B cell (primary cell): Measurements from ENCODE around the gene ASH1L. TPM values are rescaled to one million over a fixed set of nuclear protein-coding genes. Genes with fewer than 3 reads are reported as not detected.

Experiments
- ATAC-seq: fragments of 200-7000 bp; cut with Tn5 transposase; one replicate; pipeline ENCODE4 v1.10.0; 2021; ENCODE audit warnings: low read depth, mild to moderate bottlenecking, moderate number of reproducible peaks, moderate library complexity
- CTCF ChIA-PET: fragments of 350-600 bp; sonication (Branson Sonifier 250); formaldehyde crosslinking; loops from one replicate; lab custom pipeline; 2021; ENCODE audit warnings: antibody characterized with exemption, inconsistent platforms; lab: Charles Lee
- POLR2A ChIA-PET: fragments of 350-600 bp; sonication (Branson Sonifier 250); formaldehyde crosslinking; loops from one replicate; lab custom pipeline; 2021; ENCODE audit warnings: antibody characterized with exemption; lab: Charles Lee
- DNase-seq: peaks from one replicate; pipeline ENCODE4 v3.0.0; 2013
- H2AFZ ChIP-seq: 2 replicates; pipeline ENCODE4 v1.6.1; 2012; ENCODE audit warnings: mild to moderate bottlenecking, low read depth, low read length; ENCODE audit not compliant: insufficient read depth, poor library complexity, severe bottlenecking
- H3K27ac ChIP-seq, 2 donors: 1 replicate in 1 of 2; 2 replicates in 1 of 2; pipeline ENCODE4 v1.5.1; 2012 to 2013; ENCODE audit warnings: low read length in 2 of 2, mild to moderate bottlenecking in 2 of 2, moderate library complexity in 1 of 2
- H3K27me3 ChIP-seq, 4 experiments: fragments of 200-600 bp in 1 of 4; sonication (generic) in 1 of 4; replicated peaks in 1 of 4; 1 replicate in 2 of 4; 2 replicates in 2 of 4; pipeline versions ENCODE4 v1.6.1 to v1.7.0; 2013 to 2016; ENCODE audit warnings: low read length in 3 of 4, mild to moderate bottlenecking in 2 of 4, mixed read lengths in 1 of 4, moderate library complexity in 1 of 4; ENCODE audit not compliant: insufficient read depth in 4 of 4, control insufficient read depth in 3 of 4; ENCODE audit errors: control extremely low read depth in 1 of 4
- H3K36me3 ChIP-seq, 2 experiments: replicated peaks in 1 of 2; 1 replicate in 1 of 2; 2 replicates in 1 of 2; pipeline versions ENCODE4 v1.6.1 to v1.7.1; 2013; ENCODE audit warnings: low read length in 1 of 2; ENCODE audit not compliant: insufficient read depth in 2 of 2, control insufficient read depth in 1 of 2; ENCODE audit errors: control extremely low read depth in 1 of 2, extremely low read depth in 1 of 2
- H3K4me1 ChIP-seq, 2 donors: fragments of 200-600 bp in 1 of 2; sonication (generic) in 1 of 2; 1 replicate in 1 of 2; 2 replicates in 1 of 2; pipeline versions ENCODE4 v1.5.1 to v1.6.1; 2013 to 2017; ENCODE audit warnings: low read length in 2 of 2; ENCODE audit not compliant: control insufficient read depth in 2 of 2, insufficient read depth in 2 of 2
- H3K4me2 ChIP-seq: replicated peaks from 2 replicates; pipeline ENCODE3; 2012; ENCODE audit warnings: mild to moderate bottlenecking, low read depth, low read length; ENCODE audit not compliant: poor library complexity, severe bottlenecking
- H3K4me3 ChIP-seq, 5 experiments: fragments of 200-600 bp in 1 of 5; sonication (generic) in 1 of 5; 1 replicate in 3 of 5; 2 replicates in 2 of 5; pipeline versions ENCODE4 v1.5.1 to v1.7.0; 2011 to 2016; ENCODE audit warnings: low read length in 4 of 5, mild to moderate bottlenecking in 4 of 5, low read depth in 2 of 5, control low read depth in 1 of 5, moderate library complexity in 1 of 5; ENCODE audit not compliant: insufficient read depth in 1 of 5; ENCODE audit errors: control extremely low read depth in 1 of 5, extremely low read depth in 1 of 5
- H3K79me2 ChIP-seq: fragments of 200-600 bp; sonication (generic); one replicate; pipeline ENCODE4 v1.6.0; 2016; ENCODE audit warnings: low read length; ENCODE audit not compliant: control insufficient read depth, insufficient read depth
- H3K9ac ChIP-seq: fragments of 200-600 bp; sonication (generic); 2 replicates; pipeline ENCODE4 v1.6.1; 2017; ENCODE audit warnings: mild to moderate bottlenecking, low read length, moderate library complexity
- H3K9me3 ChIP-seq, 3 donors: one replicate each; pipeline versions ENCODE4 v1.6.1 to v1.7.1; 2013; ENCODE audit warnings: low read length in 2 of 3; ENCODE audit not compliant: control insufficient read depth in 2 of 3, insufficient read depth in 1 of 3; ENCODE audit errors: control extremely low read depth in 1 of 3
- H4K20me1 ChIP-seq: 2 replicates; pipeline ENCODE4 v1.6.0; 2012; ENCODE audit warnings: mild to moderate bottlenecking, low read length; ENCODE audit not compliant: insufficient read depth, control insufficient read depth, poor library complexity, severe bottlenecking
- H3K27ac Mint-ChIP-seq: one replicate; pipeline ENCODE4 v1.8.0; 2021; ENCODE audit warnings: mixed read lengths
- H3K27me3 Mint-ChIP-seq: one replicate; pipeline ENCODE4 v1.8.0; 2021; ENCODE audit warnings: mixed read lengths
- H3K4me1 Mint-ChIP-seq: one replicate; pipeline ENCODE4 v1.8.0; 2021; ENCODE audit warnings: mixed read lengths
- H3K4me3 Mint-ChIP-seq: one replicate; pipeline ENCODE4 v1.8.0; 2021; ENCODE audit warnings: mixed read lengths
- H3K9me3 Mint-ChIP-seq: one replicate; pipeline ENCODE4 v1.8.0; 2022; ENCODE audit warnings: mixed read lengths; ENCODE audit not compliant: insufficient read depth
- EZH2 ChIP-seq: IDR thresholded peaks from 2 replicates; pipeline ENCODE4 v1.6.1; 2012; ENCODE audit warnings: borderline replicate concordance, low read depth, mild to moderate bottlenecking, moderate library complexity, low read length; ENCODE audit not compliant: insufficient read depth, poor library complexity, severe bottlenecking
- WGBS: methylation state at CpG from one replicate; pipeline ENCODE4 v1.1.5; 2013; ENCODE audit warnings: missing lambda C conversion rate; ENCODE audit not compliant: insufficient coverage; 5-methylcytosine and 5-hydroxymethylcytosine counted together
- intact Hi-C: fragments of 100-400 bp; cut with micrococcal nuclease; formaldehyde crosslinking; loops from one replicate; pipeline ENCODE4 v1.10.0; 2022
- polyA plus RNA-seq: library from polyadenylated mRNA; depleted of rRNA; stranded (reverse); fragments of >200 nt; gene quantifications from 2 replicates; pipeline ENCODE4 v1.2.3, GENCODE V29; 2012
- total RNA-seq, 2 donors: library from RNA; stranded (reverse); fragments of 120-200 nt in 1 of 2; gene quantifications; 1 replicate in 1 of 2; 2 replicates in 1 of 2; pipeline versions ENCODE4 v1.2.3 to v1.2.4, GENCODE V29; 2013 to 2022
- TF ChIP-seq, protein P1 (sequence below): fragments of 200-600 bp; IDR thresholded peaks from one replicate; pipeline ENCODE4 v1.8.0; 2022; ENCODE audit warnings: antibody characterized with exemption, mild to moderate bottlenecking

The ASH1L gene
- total and polyA plus RNA-seq, 2 donors (not counting 1 experiment from before 2014, with no cell fraction given): 17.7 to 124 TPM

DNA sequence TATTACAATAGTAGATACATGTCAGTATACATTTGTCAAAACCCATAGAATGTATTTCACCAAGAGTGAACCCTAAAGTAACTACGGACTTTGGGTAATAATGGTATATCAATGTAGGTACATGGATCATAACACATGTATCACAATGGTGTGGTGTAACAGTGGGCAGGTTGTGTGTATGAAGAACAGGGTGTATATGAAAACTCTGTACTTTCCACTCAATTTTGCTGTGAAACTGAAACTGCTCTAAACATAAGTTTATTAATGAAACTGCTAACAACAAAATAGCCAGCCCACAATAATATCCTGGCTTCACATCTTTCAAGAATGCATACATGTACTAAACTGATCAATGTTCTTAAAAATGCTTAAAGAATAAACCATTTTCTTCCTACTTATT lies 151.7 kb downstream of the ASH1L start:
- H4K20me1 ChIP-seq: no peaks in the 10 kb centered on the region
- H3K9me3 ChIP-seq: no peaks in the 10 kb centered on the region
- Mint-ChIP-seq H3K27ac (no peak overlapping the region), H3K27me3 (no peaks in the 10 kb centered on the region), H3K4me3 (no peak overlapping the region), H3K4me1 (peaks cover 1% of the 10 kb centered on the region), H3K9me3 (no peaks in the 10 kb centered on the region)
- peaks cover 13% of the 10 kb centered on the region for H3K79me2 ChIP-seq
- H3K27ac ChIP-seq: peak overlapping the region in 1 of 2 donors; percentile 23
- DNase-seq (no peak), ATAC-seq (no peak)
- no peak overlapping the region for H3K4me2 ChIP-seq
- H2AFZ ChIP-seq: no peak overlapping the region
- ChIA-PET CTCF (no interaction called here), POLR2A (no interaction called here)
- no peaks in the 10 kb centered on the region for H3K4me1 ChIP-seq
- H3K36me3 ChIP-seq: peaks cover 5 to 22% of the 10 kb centered on the region in 2 experiments
- intact Hi-C loops: no loop called here
- no peak overlapping the region for H3K4me3 ChIP-seq
- H3K27me3 ChIP-seq: no peaks in the 10 kb centered on the region
- WGBS: no CpG with 5 or more reads among the region's 1 CpG
- TF ChIP-seq, protein P1, sequence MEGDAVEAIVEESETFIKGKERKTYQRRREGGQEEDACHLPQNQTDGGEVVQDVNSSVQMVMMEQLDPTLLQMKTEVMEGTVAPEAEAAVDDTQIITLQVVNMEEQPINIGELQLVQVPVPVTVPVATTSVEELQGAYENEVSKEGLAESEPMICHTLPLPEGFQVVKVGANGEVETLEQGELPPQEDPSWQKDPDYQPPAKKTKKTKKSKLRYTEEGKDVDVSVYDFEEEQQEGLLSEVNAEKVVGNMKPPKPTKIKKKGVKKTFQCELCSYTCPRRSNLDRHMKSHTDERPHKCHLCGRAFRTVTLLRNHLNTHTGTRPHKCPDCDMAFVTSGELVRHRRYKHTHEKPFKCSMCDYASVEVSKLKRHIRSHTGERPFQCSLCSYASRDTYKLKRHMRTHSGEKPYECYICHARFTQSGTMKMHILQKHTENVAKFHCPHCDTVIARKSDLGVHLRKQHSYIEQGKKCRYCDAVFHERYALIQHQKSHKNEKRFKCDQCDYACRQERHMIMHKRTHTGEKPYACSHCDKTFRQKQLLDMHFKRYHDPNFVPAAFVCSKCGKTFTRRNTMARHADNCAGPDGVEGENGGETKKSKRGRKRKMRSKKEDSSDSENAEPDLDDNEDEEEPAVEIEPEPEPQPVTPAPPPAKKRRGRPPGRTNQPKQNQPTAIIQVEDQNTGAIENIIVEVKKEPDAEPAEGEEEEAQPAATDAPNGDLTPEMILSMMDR: no peak
- TF ChIP-seq EZH2: no peak
- no peak overlapping the region for H3K9ac ChIP-seq

DNA sequence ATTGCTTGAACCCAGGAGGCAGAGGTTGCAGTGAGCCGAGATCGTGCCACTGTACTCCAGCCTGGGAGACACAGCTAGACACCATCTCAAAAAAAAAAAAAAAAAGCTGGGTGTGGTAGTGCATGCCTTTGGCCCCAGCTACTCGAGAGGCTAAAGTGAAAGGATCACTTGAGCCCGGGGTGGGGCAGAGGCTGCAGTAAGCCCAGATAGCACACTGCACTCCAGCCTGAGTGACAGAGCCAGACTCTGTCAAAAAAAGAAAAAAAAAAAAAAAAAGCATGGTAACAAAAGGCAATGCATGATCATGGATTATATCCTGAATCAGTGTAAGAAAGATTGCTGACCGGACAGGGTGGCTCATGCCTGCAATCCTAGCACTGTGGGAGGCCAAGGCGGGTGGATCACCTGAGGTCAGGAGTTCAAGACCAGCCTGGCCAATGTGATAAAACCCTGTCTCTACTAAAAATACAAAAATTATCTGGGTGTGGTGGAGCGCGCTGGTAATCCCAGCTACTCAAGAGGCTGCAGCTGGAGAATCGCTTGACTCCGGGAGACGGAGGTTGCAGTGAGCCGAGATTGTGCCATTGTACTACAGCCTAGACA lies 165.6 kb downstream of the ASH1L start:
- Histone ChIP-seq H3K27ac (no peak overlapping the region), H3K9me3 (no peaks in the 10 kb centered on the region), H3K4me1 (no peaks in the 10 kb centered on the region), H3K36me3 (peaks cover 17 to 45% of the 10 kb centered on the region in 2 experiments), H3K27me3 (no peaks in the 10 kb centered on the region), H3K79me2 (peaks cover 35% of the 10 kb centered on the region), H3K4me2 (no peak overlapping the region), H3K9ac (no peak overlapping the region), H3K4me3 (no peak overlapping the region), H2AFZ (no peak overlapping the region), H4K20me1 (peaks cover 3% of the 10 kb centered on the region)
- DNase-seq (no peak), ATAC-seq (no peak)
- no peaks in the 10 kb centered on the region for H3K27me3 Mint-ChIP-seq
- 99% methylated on average over 7 of the region's 12 CpGs for WGBS
- H3K9me3 Mint-ChIP-seq: no peaks in the 10 kb centered on the region
- ChIA-PET POLR2A (interaction anchor here (0.6 kb wide), 2 partner anchors 116 to 347 kb away, joined by 3 to 7 read pairs; no protein-coding TSS in a partner anchor), CTCF (interaction anchor here (0.6 to 0.9 kb wide), 2 partner anchors 9 to 75 kb away, joined by 3 read pairs; no protein-coding TSS in a partner anchor)
- no peak overlapping the region for H3K27ac Mint-ChIP-seq
- H3K4me3 Mint-ChIP-seq: no peak overlapping the region
- TF ChIP-seq, protein P1: no peak
- no peak for TF ChIP-seq EZH2
- H3K4me1 Mint-ChIP-seq: no peaks in the 10 kb centered on the region
- intact Hi-C loops: no loop called here
